MV-4-11 (cell line): ENCODE measurements around the gene SH2D5.

Experiments used
- DNase-seq: peaks from one replicate; lab custom pipeline; 2025; lab: John Stamatoyannopoulos, UW

SH2D5 gene

DNA sequence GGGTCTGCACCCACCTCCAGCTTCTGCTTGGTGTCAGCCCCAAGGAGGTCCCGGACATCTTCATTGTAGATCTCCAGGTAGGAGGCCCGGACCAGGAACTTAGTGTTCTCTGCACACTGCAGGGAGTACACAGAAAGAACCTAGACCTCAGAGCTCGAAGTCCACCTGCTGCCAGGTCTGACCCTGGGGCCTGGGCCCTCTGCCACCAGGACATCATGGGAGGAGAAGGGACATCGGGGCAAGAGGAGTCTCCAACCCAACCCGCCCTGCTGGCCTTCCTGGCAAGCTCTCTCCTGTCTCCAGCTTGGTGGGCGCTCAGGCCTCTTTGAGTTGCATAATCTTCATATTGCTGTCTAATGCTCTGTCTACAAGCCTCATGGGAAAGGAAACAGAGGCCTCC is 19.1 kb downstream of the SH2D5 start:
- DNase-seq = no peak

DNA sequence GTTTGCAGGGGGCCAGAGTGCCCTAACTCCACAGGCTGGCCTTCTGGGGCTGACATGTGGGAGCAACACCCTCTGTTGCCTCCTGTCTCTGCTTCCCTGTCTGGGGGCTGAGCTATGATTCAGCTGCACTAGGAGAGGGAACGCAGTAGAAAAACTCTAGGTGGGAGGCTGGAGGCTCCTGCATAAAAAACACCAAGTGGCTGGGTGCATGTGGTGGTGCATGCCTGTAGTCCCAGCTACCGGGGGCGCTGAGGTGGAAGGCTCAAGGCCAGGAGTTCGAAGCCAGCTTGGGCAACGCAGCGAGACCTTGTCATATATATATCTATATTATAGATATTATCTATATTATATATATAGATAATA is 20.3 kb downstream of the SH2D5 start:
- DNase-seq = no peak

DNA sequence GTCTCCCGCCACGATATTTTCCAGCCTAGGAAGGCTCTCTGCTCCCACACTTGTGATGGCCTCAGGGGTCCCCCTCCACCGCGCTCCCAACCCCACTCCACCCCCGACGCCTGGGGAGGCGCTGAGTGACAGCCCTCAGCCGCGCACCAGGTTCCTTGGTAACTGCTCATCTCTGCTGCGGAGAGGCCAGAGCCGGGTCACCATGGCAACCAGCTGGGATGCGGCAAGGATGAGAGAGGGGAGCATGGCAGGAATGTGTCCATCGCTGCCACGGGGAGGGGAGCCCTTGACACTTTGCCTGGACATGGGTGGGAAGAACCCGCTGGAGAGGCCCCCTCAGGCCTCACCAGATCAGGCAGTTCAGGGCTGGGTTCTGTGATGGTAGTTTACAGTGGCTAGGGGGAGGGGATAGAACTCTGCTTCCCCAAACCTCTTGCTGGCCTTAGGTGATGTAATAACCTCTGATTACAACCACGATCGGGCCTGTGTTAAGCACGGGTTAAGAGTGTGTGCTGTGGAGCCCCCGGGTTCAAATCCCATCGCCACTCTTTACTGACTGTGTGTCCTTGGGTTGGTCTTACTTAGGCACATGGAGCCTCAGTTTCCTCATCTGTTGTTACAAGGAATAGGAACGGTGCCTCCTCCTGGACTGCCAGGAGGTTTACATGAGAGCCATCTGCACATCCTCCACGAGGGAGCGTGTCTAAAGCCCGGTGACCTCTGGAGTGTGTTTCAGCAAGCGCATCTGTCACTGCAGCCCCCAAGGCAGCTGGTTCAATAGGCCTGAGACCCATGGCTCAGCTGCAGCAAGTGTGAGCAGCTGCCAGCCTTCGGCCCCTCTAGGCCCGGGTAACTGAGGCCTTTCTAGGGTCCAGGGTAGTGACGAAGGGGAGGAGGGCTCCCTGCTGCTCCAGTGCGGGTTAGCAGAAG is 21.0 kb downstream of the SH2D5 start:
- peak; percentile 61 for DNase-seq

DNA sequence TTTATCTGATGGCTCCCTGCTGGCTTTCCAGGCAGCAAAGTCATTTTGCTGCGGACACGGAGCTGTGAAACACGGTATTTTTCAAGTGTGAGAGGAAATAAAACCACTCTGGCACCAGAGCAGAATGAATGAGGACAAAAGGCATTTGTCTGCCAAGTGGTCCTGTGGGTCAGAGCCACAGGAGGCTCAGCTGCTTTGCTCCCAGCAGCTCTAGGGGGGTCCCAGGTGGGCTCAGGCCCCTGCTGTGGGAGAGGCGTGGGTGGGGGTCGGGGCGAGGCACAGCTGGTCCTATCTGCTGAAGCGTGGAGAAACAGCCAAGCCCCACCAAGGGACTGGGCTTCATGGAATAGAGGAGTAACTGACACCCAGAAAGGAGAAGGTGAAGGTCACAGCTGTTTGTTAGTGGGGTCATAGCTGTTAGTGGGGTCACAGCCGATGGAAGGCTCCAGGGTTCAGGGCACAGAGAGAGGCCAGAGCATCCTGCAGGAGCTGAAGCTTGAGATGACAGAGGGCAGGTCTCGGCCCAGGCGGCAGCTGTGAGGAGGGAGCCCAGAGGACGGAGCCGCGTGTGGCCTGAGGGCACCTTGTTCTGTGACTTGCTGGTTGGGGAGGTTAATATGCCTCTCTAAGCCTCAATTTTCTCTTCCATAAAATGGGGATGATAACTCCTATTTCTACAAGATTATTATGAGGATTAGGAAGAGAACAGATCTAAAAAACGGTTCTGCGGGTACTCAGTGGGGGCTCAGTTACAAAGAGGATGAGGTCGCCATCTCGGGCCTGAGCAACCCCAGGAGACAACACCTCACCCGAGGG is 21.8 kb downstream of the SH2D5 start:
- no peak for DNase-seq

- DNase-seq = no peak
These were observed 22.6 kb downstream of the SH2D5 start for GRCh38 chr1:20709868-20710267.

DNA sequence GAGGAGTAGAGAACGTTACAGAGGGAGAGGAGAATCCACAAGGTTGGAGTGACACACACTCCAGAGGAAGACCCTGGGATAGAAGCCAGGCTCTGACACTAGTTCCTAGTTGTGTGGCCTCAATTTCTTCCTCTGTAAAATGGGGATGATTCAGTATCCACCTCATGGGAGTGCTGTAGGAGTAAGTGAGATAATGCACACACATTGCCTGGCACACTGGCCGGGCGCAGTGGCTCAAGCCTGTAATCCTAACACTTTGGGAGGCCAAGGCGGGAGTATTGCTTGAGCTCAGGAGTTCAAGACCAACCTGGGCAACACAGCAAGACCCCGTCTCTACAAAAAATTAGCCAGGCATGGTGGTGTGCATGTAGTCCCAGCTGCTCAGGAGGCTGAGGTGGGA is 23.6 kb downstream of the SH2D5 start:
- no peak for DNase-seq

- no peak for DNase-seq
These were observed 24.4 kb downstream of the SH2D5 start for GRCh38 chr1:20708057-20708456.

GRCh38 chr1:20706841-20707240 is 25.7 kb downstream of the SH2D5 start:
- no peak for DNase-seq

GRCh38 chr1:20705203-20705755 is 27.2 kb downstream of the SH2D5 start:
- no peak for DNase-seq

- DNase-seq = no peak
These were observed 27.9 kb downstream of the SH2D5 start for GRCh38 chr1:20704390-20705202.

GRCh38 chr1:20703124-20703756 is 29.3 kb downstream of the SH2D5 start:
- DNase-seq = no peak

- DNase-seq = no peak
These were observed 30.1 kb downstream of the SH2D5 start for GRCh38 chr1:20702416-20702815.

- DNase-seq = no peak
These were observed 30.7 kb downstream of the SH2D5 start for GRCh38 chr1:20701847-20702246.

GRCh38 chr1:20701446-20701845 is 31.1 kb downstream of the SH2D5 start:
- no peak for DNase-seq

GRCh38 chr1:20700636-20701215 is 31.8 kb downstream of the SH2D5 start:
- no peak for DNase-seq

- no peak for DNase-seq
These were observed 32.9 kb downstream of the SH2D5 start for GRCh38 chr1:20699558-20699957.

GRCh38 chr1:20698195-20698910 is 34.1 kb downstream of the SH2D5 start:
- no peak for DNase-seq

DNA sequence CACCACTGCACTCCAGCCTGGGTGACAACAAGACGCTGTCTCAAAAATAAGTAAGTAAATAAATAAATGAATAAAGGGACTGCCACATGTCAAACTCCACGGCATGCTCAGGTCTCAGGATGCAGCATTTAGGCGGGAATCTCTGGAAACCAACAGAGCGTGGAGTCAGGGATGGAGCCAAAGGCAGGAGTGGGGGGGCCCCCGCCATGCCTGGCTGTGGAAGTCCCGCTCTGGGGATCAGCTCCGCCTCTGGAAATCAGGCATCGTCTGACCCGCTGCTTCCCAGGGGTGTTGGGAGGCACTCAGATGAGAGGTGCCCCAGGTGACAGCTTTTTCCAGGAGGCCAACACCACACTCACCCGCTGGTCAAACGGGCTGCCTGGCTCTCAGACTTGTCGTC is 34.9 kb downstream of the SH2D5 start:
- DNase-seq = no peak

GRCh38 chr1:20696397-20697333 is 35.8 kb downstream of the SH2D5 start:
- DNase-seq = peak; percentile 83
